Endothelial cell (in vitro differentiated cells): Measurements from ENCODE around the gene LPP. TPM values are rescaled to one million over a fixed set of nuclear protein-coding genes. Genes with fewer than 3 reads are reported as not detected.

Source experiments
- DNase-seq: peaks from one replicate; pipeline ENCODE4 v3.0.0; 2021; ENCODE audit warnings: low spot score
- H3K27ac Mint-ChIP-seq: one replicate; pipeline ENCODE4 v1.8.0; 2021; ENCODE audit warnings: mixed read lengths, inconsistent platforms; ENCODE audit not compliant: unreplicated experiment
- H3K27me3 Mint-ChIP-seq: one replicate; pipeline ENCODE4 v1.8.0; 2021; ENCODE audit warnings: mild to moderate bottlenecking, moderate library complexity, mixed read lengths, inconsistent platforms; ENCODE audit not compliant: unreplicated experiment
- H3K36me3 Mint-ChIP-seq: one replicate; pipeline ENCODE4 v1.8.0; 2021; ENCODE audit warnings: mild to moderate bottlenecking, low read depth, mixed read lengths, inconsistent platforms; ENCODE audit not compliant: unreplicated experiment
- H3K4me1 Mint-ChIP-seq: one replicate; pipeline ENCODE4 v1.8.0; 2021; ENCODE audit warnings: mild to moderate bottlenecking, mixed read lengths, inconsistent platforms; ENCODE audit not compliant: unreplicated experiment
- H3K4me3 Mint-ChIP-seq: one replicate; pipeline ENCODE4 v1.8.0; 2021; ENCODE audit warnings: mild to moderate bottlenecking, mixed read lengths, inconsistent platforms; ENCODE audit not compliant: unreplicated experiment
- H3K9me3 Mint-ChIP-seq: one replicate; pipeline ENCODE4 v1.8.0; 2021; ENCODE audit warnings: mixed read lengths, inconsistent platforms; ENCODE audit not compliant: unreplicated experiment
- total RNA-seq: library from RNA; stranded (reverse); fragmentation: NEBNext Ultra II Directional; extraction: Animal tissue kit (Norgen Biotek cat#: 25700); gene quantifications from one replicate; pipeline ENCODE4 v1.2.1, GENCODE V29; 2021; ENCODE audit not compliant: unreplicated experiment
- TF ChIP-seq, protein P1 (sequence below): fragments of 200-600 bp; sonication (generic); IDR thresholded peaks from one replicate; pipeline ENCODE4 v1.5.0; 2021; ENCODE audit warnings: antibody characterized with exemption; ENCODE audit not compliant: unreplicated experiment

Gene LPP
- total RNA-seq, 1 donor from 2014 or later, result 181 TPM

GRCh38 chr3:188539037-188539436 lies 385.1 kb downstream of the LPP start:
- Mint-ChIP-seq H3K4me1 (peaks cover 25% of the 10 kb centered on the region), H3K9me3 (peaks cover 4% of the 10 kb centered on the region), H3K27ac (no peak overlapping the region)

DNA sequence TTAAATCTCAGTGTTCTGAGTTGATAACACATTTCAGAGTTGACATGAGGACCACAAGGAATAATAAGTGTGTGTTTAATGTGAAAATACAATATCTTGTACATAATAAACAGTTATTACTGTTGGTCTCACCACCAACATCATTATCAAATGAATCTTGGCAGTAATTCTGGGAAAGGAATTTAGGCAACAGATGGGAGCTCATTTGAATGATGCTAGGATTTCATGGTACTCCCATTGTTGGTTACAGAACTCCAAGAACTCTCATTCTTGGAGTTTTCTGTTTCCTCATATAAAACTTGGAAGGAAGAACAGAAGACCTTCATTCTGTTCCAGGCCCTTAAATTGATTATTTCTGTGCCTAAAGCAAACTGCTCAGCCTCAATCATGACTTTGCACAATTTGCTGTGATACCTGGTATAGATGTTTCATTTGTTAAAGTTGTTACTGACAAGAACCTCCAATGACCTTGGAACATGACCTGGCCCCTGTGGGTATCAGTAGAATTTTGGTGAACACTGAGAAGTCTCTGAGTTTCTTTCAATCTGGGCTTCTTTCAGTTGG lies 385.8 kb downstream of the LPP start:
- Mint-ChIP-seq H3K4me3 (no peak overlapping the region), H3K27me3 (peaks cover 2% of the 10 kb centered on the region), H3K9me3 (peaks cover 4% of the 10 kb centered on the region), H3K4me1 (peaks cover 25% of the 10 kb centered on the region), H3K36me3 (no peaks in the 10 kb centered on the region), H3K27ac (no peak overlapping the region)
- DNase-seq, result no peak
- TF ChIP-seq, protein P1, sequence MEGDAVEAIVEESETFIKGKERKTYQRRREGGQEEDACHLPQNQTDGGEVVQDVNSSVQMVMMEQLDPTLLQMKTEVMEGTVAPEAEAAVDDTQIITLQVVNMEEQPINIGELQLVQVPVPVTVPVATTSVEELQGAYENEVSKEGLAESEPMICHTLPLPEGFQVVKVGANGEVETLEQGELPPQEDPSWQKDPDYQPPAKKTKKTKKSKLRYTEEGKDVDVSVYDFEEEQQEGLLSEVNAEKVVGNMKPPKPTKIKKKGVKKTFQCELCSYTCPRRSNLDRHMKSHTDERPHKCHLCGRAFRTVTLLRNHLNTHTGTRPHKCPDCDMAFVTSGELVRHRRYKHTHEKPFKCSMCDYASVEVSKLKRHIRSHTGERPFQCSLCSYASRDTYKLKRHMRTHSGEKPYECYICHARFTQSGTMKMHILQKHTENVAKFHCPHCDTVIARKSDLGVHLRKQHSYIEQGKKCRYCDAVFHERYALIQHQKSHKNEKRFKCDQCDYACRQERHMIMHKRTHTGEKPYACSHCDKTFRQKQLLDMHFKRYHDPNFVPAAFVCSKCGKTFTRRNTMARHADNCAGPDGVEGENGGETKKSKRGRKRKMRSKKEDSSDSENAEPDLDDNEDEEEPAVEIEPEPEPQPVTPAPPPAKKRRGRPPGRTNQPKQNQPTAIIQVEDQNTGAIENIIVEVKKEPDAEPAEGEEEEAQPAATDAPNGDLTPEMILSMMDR, result no peak

More at GRCh38 chr3:188539037-188539436, 385.1 kb downstream of the LPP start:
- TF ChIP-seq, protein P1, result no peak
- H3K27me3 Mint-ChIP-seq, result peaks cover 2% of the 10 kb centered on the region
- DNase-seq, result no peak
- no peak overlapping the region for H3K4me3 Mint-ChIP-seq
- no peaks in the 10 kb centered on the region for H3K36me3 Mint-ChIP-seq

GRCh38 chr3:188542196-188542595 lies 388.2 kb downstream of the LPP start:
- no peak for DNase-seq
- H3K9me3 Mint-ChIP-seq, result peaks cover under 1% of the 10 kb centered on the region
- TF ChIP-seq, protein P1, result no peak
- no peak overlapping the region for H3K27ac Mint-ChIP-seq
- peaks cover 7% of the 10 kb centered on the region for H3K27me3 Mint-ChIP-seq
- H3K4me3 Mint-ChIP-seq, result no peak overlapping the region
- no peaks in the 10 kb centered on the region for H3K36me3 Mint-ChIP-seq
- H3K4me1 Mint-ChIP-seq, result peaks cover 31% of the 10 kb centered on the region

DNA sequence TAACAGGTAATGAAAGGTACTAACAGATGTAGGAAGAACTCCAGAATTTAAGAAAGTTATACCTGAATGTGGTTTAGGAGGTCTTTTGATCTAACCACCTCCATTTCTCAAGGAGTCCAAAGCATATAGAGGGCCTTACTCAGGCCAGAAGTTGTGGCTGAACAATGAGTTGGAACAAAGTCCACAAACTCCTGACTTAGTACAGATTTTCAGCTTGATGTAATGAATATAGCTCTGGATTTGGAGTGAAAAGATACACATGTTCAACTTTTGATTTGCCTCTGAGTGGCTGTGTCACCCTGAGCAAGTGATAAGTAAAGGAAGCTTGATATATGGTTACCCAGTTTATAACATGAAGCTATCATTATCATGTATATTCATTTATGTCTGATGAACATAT lies 390.1 kb downstream of the LPP start:
- peaks cover 7% of the 10 kb centered on the region for H3K27me3 Mint-ChIP-seq
- TF ChIP-seq, protein P1, result no peak
- H3K36me3 Mint-ChIP-seq, result peaks cover 5% of the 10 kb centered on the region
- H3K27ac Mint-ChIP-seq, result no peak overlapping the region
- H3K9me3 Mint-ChIP-seq, result no peaks in the 10 kb centered on the region
- H3K4me1 Mint-ChIP-seq, result peaks cover 41% of the 10 kb centered on the region
- no peak for DNase-seq
- H3K4me3 Mint-ChIP-seq, result no peak overlapping the region

GRCh38 chr3:188546835-188547670 lies 393.1 kb downstream of the LPP start:
- peaks cover 5% of the 10 kb centered on the region for H3K36me3 Mint-ChIP-seq
- H3K4me1 Mint-ChIP-seq, result peaks cover 36% of the 10 kb centered on the region
- no peaks in the 10 kb centered on the region for H3K9me3 Mint-ChIP-seq
- no peak overlapping the region for H3K4me3 Mint-ChIP-seq
- TF ChIP-seq, protein P1, result no peak
- H3K27ac Mint-ChIP-seq, result peak overlapping the region; percentile 70
- no peak for DNase-seq
- H3K27me3 Mint-ChIP-seq, result peaks cover 5% of the 10 kb centered on the region
